HUES6 (cell line): Measurements from ENCODE around the gene GOT2.
"Not testable (repeated sequence)": the region's sequence is repeated elsewhere in the genome, so short reads cannot be mapped to it uniquely, and the experiment has no call there.

ENCODE experiments used
- H3K27ac ChIP-seq: 2 replicates; pipeline ENCODE4 v1.7.0; 2013; ENCODE audit warnings: low read depth, mild to moderate bottlenecking, low read length, inconsistent platforms
- H3K27me3 ChIP-seq: 2 replicates; pipeline ENCODE4 v1.6.1; 2013; ENCODE audit warnings: low read length; ENCODE audit not compliant: control insufficient read depth, insufficient read depth
- H3K36me3 ChIP-seq: 2 replicates; pipeline ENCODE4 v1.6.1; 2013; ENCODE audit warnings: low read length; ENCODE audit not compliant: control insufficient read depth, insufficient read depth
- H3K4me1 ChIP-seq: 2 replicates; pipeline ENCODE4 v1.6.1; 2013; ENCODE audit warnings: low read length; ENCODE audit not compliant: control insufficient read depth, insufficient read depth
- H3K4me3 ChIP-seq: 2 replicates; pipeline ENCODE4 v1.5.1; 2013; ENCODE audit warnings: low read depth, low read length
- H3K9ac ChIP-seq: one replicate; pipeline ENCODE4 v1.6.1; 2013; ENCODE audit warnings: mild to moderate bottlenecking, low read length
- H3K9me3 ChIP-seq: 2 replicates; pipeline ENCODE4 v1.6.1; 2013; ENCODE audit warnings: low read depth, low read length; ENCODE audit not compliant: control insufficient read depth, insufficient read depth

The GOT2 gene

GRCh38 chr16:58733671-58734458 lies at the start of gene GOT2:
Gene GOT2, minus strand, starts transcription at chr16:58734316. Its CDS starts 88 bp downstream, at chr16:58734228.
- Histone ChIP-seq H3K9ac (peak within 1 kb of the TSS; percentile 81), H3K27ac (peak within 1 kb of the TSS; percentile 43), H3K36me3 (peaks cover 9% of the 10 kb centered on the region), H3K4me3 (peak within 1 kb of the TSS; percentile 88), H3K4me1 (peaks cover 9% of the 10 kb centered on the region), H3K9me3 (no peaks in the 10 kb centered on the region), H3K27me3 (no peaks in the 10 kb centered on the region)

- not testable (repeated sequence) for H3K27me3 ChIP-seq, H3K9ac ChIP-seq, H3K9me3 ChIP-seq, H3K4me3 ChIP-seq, H3K4me1 ChIP-seq, H3K27ac ChIP-seq, H3K36me3 ChIP-seq
Observed at GRCh38 chr16:58779291-58779690, 45.2 kb upstream of the GOT2 start.

- H3K27ac ChIP-seq = no peak overlapping the region
Observed at GRCh38 chr16:58773870-58774269, 39.8 kb upstream of the GOT2 start.

GRCh38 chr16:58768145-58768544 lies 34.0 kb upstream of the GOT2 start:
- Histone ChIP-seq H3K27me3 (no peaks in the 10 kb centered on the region), H3K9me3 (no peaks in the 10 kb centered on the region), H3K4me1 (no peaks in the 10 kb centered on the region), H3K9ac (no peak overlapping the region), H3K4me3 (no peak overlapping the region), H3K27ac (no peak overlapping the region), H3K36me3 (no peaks in the 10 kb centered on the region)

More at GRCh38 chr16:58773870-58774269, 39.8 kb upstream of the GOT2 start:
- Histone ChIP-seq H3K9ac (no peak overlapping the region), H3K27me3 (no peaks in the 10 kb centered on the region), H3K36me3 (no peaks in the 10 kb centered on the region), H3K9me3 (no peaks in the 10 kb centered on the region), H3K4me1 (no peaks in the 10 kb centered on the region), H3K4me3 (no peak overlapping the region)

GRCh38 chr16:58767581-58767980 lies 33.5 kb upstream of the GOT2 start:
- H3K4me1 ChIP-seq = no peaks in the 10 kb centered on the region
- no peak overlapping the region for H3K9ac ChIP-seq
- H3K36me3 ChIP-seq = no peaks in the 10 kb centered on the region
- no peak overlapping the region for H3K4me3 ChIP-seq
- no peaks in the 10 kb centered on the region for H3K27me3 ChIP-seq
- H3K9me3 ChIP-seq = no peaks in the 10 kb centered on the region
- H3K27ac ChIP-seq = no peak overlapping the region

GRCh38 chr16:58756650-58757332 lies 22.7 kb upstream of the GOT2 start:
- Histone ChIP-seq H3K27ac (no peak overlapping the region), H3K4me3 (no peak overlapping the region), H3K9me3 (no peaks in the 10 kb centered on the region), H3K4me1 (peaks cover 8% of the 10 kb centered on the region), H3K27me3 (no peaks in the 10 kb centered on the region), H3K9ac (no peak overlapping the region), H3K36me3 (no peaks in the 10 kb centered on the region)

- Histone ChIP-seq H3K4me1 (peaks cover 8% of the 10 kb centered on the region), H3K4me3 (peak overlapping the region; percentile 38), H3K36me3 (no peaks in the 10 kb centered on the region), H3K9me3 (no peaks in the 10 kb centered on the region), H3K27ac (no peak overlapping the region), H3K27me3 (no peaks in the 10 kb centered on the region), H3K9ac (no peak overlapping the region)
Observed at GRCh38 chr16:58755989-58756649, 22.0 kb upstream of the GOT2 start.

- peaks cover 8% of the 10 kb centered on the region for H3K4me1 ChIP-seq
- H3K9ac ChIP-seq = no peak overlapping the region
- H3K9me3 ChIP-seq = peaks cover 5% of the 10 kb centered on the region; the same call in 1 of the 2 replicates
- no peak overlapping the region for H3K27ac ChIP-seq
- H3K36me3 ChIP-seq = no peaks in the 10 kb centered on the region
- no peak overlapping the region for H3K4me3 ChIP-seq
- H3K27me3 ChIP-seq = no peaks in the 10 kb centered on the region
Observed at GRCh38 chr16:58753711-58754134, 19.6 kb upstream of the GOT2 start.

- H3K27me3 ChIP-seq = no peaks in the 10 kb centered on the region
- H3K9ac ChIP-seq = no peak overlapping the region
- no peak overlapping the region for H3K27ac ChIP-seq
- H3K4me1 ChIP-seq = no peaks in the 10 kb centered on the region
- H3K9me3 ChIP-seq = peaks cover 5% of the 10 kb centered on the region; the same call in 1 of the 2 replicates
- H3K36me3 ChIP-seq = no peaks in the 10 kb centered on the region
- no peak overlapping the region for H3K4me3 ChIP-seq
Observed at GRCh38 chr16:58744497-58744896, 10.4 kb upstream of the GOT2 start.

GRCh38 chr16:58741976-58742375 lies 7.9 kb upstream of the GOT2 start:
- Histone ChIP-seq H3K4me3 (no peak overlapping the region), H3K27me3 (no peaks in the 10 kb centered on the region), H3K36me3 (no peaks in the 10 kb centered on the region), H3K9ac (no peak overlapping the region), H3K27ac (no peak overlapping the region), H3K9me3 (no peaks in the 10 kb centered on the region), H3K4me1 (no peaks in the 10 kb centered on the region)

GRCh38 chr16:58741166-58741565 lies 7.0 kb upstream of the GOT2 start:
- Histone ChIP-seq H3K9me3 (no peaks in the 10 kb centered on the region), H3K27me3 (no peaks in the 10 kb centered on the region), H3K27ac (no peak overlapping the region), H3K4me3 (no peak overlapping the region), H3K4me1 (no peaks in the 10 kb centered on the region), H3K9ac (no peak overlapping the region), H3K36me3 (no peaks in the 10 kb centered on the region)
